Activated naive CD8-positive, alpha-beta T cell (primary cell): ENCODE results near the gene DAG1.

Experiments
- H3K27ac Mint-ChIP-seq: one replicate; pipeline ENCODE4 v1.8.0; 2021; ENCODE audit warnings: mixed read lengths
- H3K27me3 Mint-ChIP-seq: one replicate; pipeline ENCODE4 v1.8.0; 2021; ENCODE audit warnings: mixed read lengths
- H3K36me3 Mint-ChIP-seq: one replicate; pipeline ENCODE4 v1.8.0; 2021; ENCODE audit warnings: mixed read lengths
- H3K4me1 Mint-ChIP-seq: one replicate; pipeline ENCODE4 v1.8.0; 2021; ENCODE audit warnings: low read depth, mixed read lengths
- H3K4me3 Mint-ChIP-seq: one replicate; pipeline ENCODE4 v1.8.0; 2021; ENCODE audit warnings: mild to moderate bottlenecking, mixed read lengths
- H3K9me3 Mint-ChIP-seq: one replicate; pipeline ENCODE4 v1.8.0; 2021; ENCODE audit warnings: low read depth, mixed read lengths

The DAG1 gene

GRCh38 chr3:49519916-49520385 lies 49.9 kb downstream of the DAG1 start:
- Mint-ChIP-seq H3K27me3 (no peaks in the 10 kb centered on the region), H3K4me1 (peaks cover 7% of the 10 kb centered on the region), H3K9me3 (no peaks in the 10 kb centered on the region), H3K27ac (no peak overlapping the region), H3K4me3 (no peak overlapping the region), H3K36me3 (peaks cover 6% of the 10 kb centered on the region)

GRCh38 chr3:49523756-49524747 lies 54.0 kb downstream of the DAG1 start:
- Mint-ChIP-seq H3K27me3 (no peaks in the 10 kb centered on the region), H3K27ac (no peak overlapping the region), H3K4me3 (no peak overlapping the region), H3K4me1 (peaks cover 4% of the 10 kb centered on the region), H3K36me3 (no peaks in the 10 kb centered on the region), H3K9me3 (no peaks in the 10 kb centered on the region)

DNA sequence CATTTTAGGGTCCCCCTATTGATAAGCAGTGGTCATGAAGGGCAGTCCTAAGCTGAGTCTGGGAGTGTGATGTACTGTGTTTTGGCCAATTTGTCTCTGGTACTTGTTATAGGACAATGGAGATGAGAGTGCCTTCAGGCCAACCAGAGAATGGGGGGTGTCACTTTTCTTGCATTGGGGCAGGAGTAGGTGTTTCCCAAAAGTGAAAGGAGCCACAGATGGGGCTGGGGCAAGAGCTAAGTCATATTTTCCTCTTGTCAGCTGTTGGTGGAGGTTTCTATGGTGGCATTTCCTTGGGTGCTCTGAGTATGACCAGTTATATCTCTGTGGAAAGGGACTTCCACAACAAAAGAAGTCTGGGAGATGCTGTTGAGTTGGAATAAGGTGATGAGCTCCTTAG lies 59.5 kb downstream of the DAG1 start:
- Mint-ChIP-seq H3K4me3 (no peak overlapping the region), H3K27me3 (no peaks in the 10 kb centered on the region), H3K36me3 (peaks cover 4% of the 10 kb centered on the region), H3K27ac (peak overlapping the region; percentile 64), H3K9me3 (no peaks in the 10 kb centered on the region), H3K4me1 (peaks cover 11% of the 10 kb centered on the region)

GRCh38 chr3:49530231-49530630 lies 60.2 kb downstream of the DAG1 start:
- no peaks in the 10 kb centered on the region for H3K27me3 Mint-ChIP-seq
- H3K9me3 Mint-ChIP-seq, result no peaks in the 10 kb centered on the region
- peak overlapping the region; percentile 64 for H3K27ac Mint-ChIP-seq
- no peak overlapping the region for H3K4me3 Mint-ChIP-seq
- peaks cover 11% of the 10 kb centered on the region for H3K4me1 Mint-ChIP-seq
- H3K36me3 Mint-ChIP-seq, result peaks cover 4% of the 10 kb centered on the region

GRCh38 chr3:49530701-49531100 lies 60.6 kb downstream of the DAG1 start:
- H3K36me3 Mint-ChIP-seq, result peaks cover 4% of the 10 kb centered on the region
- H3K9me3 Mint-ChIP-seq, result no peaks in the 10 kb centered on the region
- no peaks in the 10 kb centered on the region for H3K27me3 Mint-ChIP-seq
- no peak overlapping the region for H3K4me3 Mint-ChIP-seq
- H3K27ac Mint-ChIP-seq, result no peak overlapping the region
- H3K4me1 Mint-ChIP-seq, result peaks cover 11% of the 10 kb centered on the region

DNA sequence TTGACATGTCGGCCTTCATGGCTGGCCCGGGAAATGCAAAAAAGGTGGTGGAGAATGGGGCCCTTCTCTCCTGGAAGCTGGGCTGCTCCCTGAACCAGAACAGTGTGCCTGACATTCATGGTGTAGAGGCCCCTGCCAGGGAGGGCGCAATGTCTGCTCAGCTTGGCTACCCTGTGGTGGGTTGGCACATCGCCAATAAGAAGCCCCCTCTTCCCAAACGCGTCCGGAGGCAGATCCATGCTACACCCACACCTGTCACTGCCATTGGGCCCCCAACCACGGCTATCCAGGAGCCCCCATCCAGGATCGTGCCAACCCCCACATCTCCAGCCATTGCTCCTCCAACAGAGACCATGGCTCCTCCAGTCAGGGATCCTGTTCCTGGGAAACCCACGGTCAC lies 61.2 kb downstream of the DAG1 start:
- Mint-ChIP-seq H3K27me3 (no peaks in the 10 kb centered on the region), H3K36me3 (peaks cover 4% of the 10 kb centered on the region), H3K9me3 (no peaks in the 10 kb centered on the region), H3K4me3 (no peak overlapping the region), H3K27ac (no peak overlapping the region), H3K4me1 (peaks cover 11% of the 10 kb centered on the region)

- no peak overlapping the region for H3K27ac Mint-ChIP-seq
- H3K4me3 Mint-ChIP-seq, result no peak overlapping the region
- peaks cover 11% of the 10 kb centered on the region for H3K4me1 Mint-ChIP-seq
- no peaks in the 10 kb centered on the region for H3K9me3 Mint-ChIP-seq
- H3K27me3 Mint-ChIP-seq, result no peaks in the 10 kb centered on the region
- H3K36me3 Mint-ChIP-seq, result peaks cover 4% of the 10 kb centered on the region
Observed at GRCh38 chr3:49531715-49532114, 61.6 kb downstream of the DAG1 start.

GRCh38 chr3:49533031-49533430 lies 63.0 kb downstream of the DAG1 start:
- H3K4me1 Mint-ChIP-seq, result peaks cover 11% of the 10 kb centered on the region
- H3K27ac Mint-ChIP-seq, result no peak overlapping the region
- H3K27me3 Mint-ChIP-seq, result no peaks in the 10 kb centered on the region
- no peaks in the 10 kb centered on the region for H3K9me3 Mint-ChIP-seq
- H3K36me3 Mint-ChIP-seq, result peaks cover 4% of the 10 kb centered on the region
- no peak overlapping the region for H3K4me3 Mint-ChIP-seq

DNA sequence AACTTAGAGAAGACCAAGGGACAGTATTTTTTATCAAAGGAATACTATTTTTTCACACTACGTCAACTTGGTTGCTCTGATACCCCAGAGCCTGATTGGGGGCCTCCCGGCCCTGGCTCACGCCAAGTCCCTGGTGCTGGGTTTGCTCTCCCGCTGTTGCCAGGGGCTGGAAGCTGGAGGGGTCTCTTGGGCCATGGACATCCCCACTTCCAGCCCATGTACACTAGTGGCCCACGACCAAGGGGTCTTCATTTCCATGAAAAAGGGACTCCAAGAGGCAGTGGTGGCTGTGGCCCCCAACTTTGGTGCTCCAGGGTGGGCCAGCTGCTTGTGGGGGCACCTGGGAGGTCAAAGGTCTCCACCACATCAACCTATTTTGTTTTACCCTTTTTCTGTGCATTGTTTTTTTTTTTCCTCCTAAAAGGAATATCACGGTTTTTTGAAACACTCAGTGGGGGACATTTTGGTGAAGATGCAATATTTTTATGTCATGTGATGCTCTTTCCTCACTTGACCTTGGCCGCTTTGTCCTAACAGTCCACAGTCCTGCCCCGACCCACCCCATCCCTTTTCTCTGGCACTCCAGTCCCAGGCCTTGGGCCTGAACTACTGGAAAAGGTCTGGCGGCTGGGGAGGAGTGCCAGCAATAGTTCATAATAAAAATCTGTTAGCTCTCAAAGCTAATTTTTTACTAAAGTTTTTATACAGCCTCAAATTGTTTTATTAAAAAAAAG lies 63.9 kb downstream of the DAG1 start:
- Mint-ChIP-seq H3K4me1 (peaks cover 11% of the 10 kb centered on the region), H3K27ac (no peak overlapping the region), H3K4me3 (no peak overlapping the region), H3K27me3 (no peaks in the 10 kb centered on the region), H3K9me3 (no peaks in the 10 kb centered on the region), H3K36me3 (peaks cover 4% of the 10 kb centered on the region)

GRCh38 chr3:49534581-49535441 lies 64.7 kb downstream of the DAG1 start:
- peaks cover 4% of the 10 kb centered on the region for H3K36me3 Mint-ChIP-seq
- H3K4me1 Mint-ChIP-seq, result peaks cover 4% of the 10 kb centered on the region

GRCh38 chr3:49535971-49536874 lies 66.2 kb downstream of the DAG1 start:
- Mint-ChIP-seq H3K36me3 (peaks cover 4% of the 10 kb centered on the region), H3K27ac (no peak overlapping the region), H3K4me3 (no peak overlapping the region), H3K4me1 (no peaks in the 10 kb centered on the region), H3K9me3 (no peaks in the 10 kb centered on the region), H3K27me3 (no peaks in the 10 kb centered on the region)

More at GRCh38 chr3:49534581-49535441, 64.7 kb downstream of the DAG1 start:
- Mint-ChIP-seq H3K27ac (no peak overlapping the region), H3K4me3 (no peak overlapping the region), H3K27me3 (no peaks in the 10 kb centered on the region), H3K9me3 (no peaks in the 10 kb centered on the region)

- Mint-ChIP-seq H3K36me3 (no peaks in the 10 kb centered on the region), H3K9me3 (no peaks in the 10 kb centered on the region), H3K4me1 (no peaks in the 10 kb centered on the region), H3K4me3 (no peak overlapping the region), H3K27me3 (no peaks in the 10 kb centered on the region), H3K27ac (no peak overlapping the region)
Observed at GRCh38 chr3:49536875-49537533, 66.9 kb downstream of the DAG1 start.
